Gastrocnemius medialis (tissue), 4 donors: ENCODE results near the gene PPDPF.

Experiments
- POLR2A ChIP-seq, 2 donors: fragments of 450-650 bp; IDR thresholded peaks; one replicate each; pipeline ENCODE4 v1.6.1; 2017; ENCODE audit warnings: antibody characterized with exemption in 2 of 2, mild to moderate bottlenecking in 2 of 2, moderate library complexity in 2 of 2
- TF ChIP-seq, protein P1 (sequence below), 5 experiments: fragments of 450-650 bp in 3 of 5; fragments of 200-600 bp in 2 of 5; sonication (generic) in 2 of 5; IDR thresholded peaks in 4 of 5; conservative IDR thresholded peaks in 1 of 5; 1 replicate in 4 of 5; 2 replicates in 1 of 5; pipeline ENCODE4 v1.5.1; 2016 to 2019; ENCODE audit warnings: antibody characterized with exemption in 5 of 5, mild to moderate bottlenecking in 3 of 5, moderate library complexity in 3 of 5

DNA sequence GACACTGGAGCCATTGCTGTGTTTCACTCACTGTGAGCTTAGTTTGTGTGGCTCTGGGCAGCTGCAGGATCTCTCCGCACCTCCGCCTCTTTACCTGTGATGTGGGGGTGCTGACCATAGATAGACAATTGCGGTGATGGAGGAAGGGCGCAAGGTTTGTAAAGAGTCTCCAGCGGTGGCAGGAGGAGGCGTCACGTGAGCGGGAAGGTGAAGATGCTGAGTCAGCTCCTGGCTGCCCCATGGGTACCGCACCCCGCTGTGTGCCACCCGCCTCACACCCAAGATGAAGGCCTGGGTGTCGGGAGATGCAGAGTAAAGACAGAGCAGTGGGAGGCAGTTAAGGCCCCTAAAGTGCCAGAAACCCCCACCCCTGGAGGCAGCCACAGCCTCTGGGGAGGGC lies 39.1 kb upstream of the PPDPF start:
- TF ChIP-seq, protein P1, sequence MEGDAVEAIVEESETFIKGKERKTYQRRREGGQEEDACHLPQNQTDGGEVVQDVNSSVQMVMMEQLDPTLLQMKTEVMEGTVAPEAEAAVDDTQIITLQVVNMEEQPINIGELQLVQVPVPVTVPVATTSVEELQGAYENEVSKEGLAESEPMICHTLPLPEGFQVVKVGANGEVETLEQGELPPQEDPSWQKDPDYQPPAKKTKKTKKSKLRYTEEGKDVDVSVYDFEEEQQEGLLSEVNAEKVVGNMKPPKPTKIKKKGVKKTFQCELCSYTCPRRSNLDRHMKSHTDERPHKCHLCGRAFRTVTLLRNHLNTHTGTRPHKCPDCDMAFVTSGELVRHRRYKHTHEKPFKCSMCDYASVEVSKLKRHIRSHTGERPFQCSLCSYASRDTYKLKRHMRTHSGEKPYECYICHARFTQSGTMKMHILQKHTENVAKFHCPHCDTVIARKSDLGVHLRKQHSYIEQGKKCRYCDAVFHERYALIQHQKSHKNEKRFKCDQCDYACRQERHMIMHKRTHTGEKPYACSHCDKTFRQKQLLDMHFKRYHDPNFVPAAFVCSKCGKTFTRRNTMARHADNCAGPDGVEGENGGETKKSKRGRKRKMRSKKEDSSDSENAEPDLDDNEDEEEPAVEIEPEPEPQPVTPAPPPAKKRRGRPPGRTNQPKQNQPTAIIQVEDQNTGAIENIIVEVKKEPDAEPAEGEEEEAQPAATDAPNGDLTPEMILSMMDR (IDR thresholded peaks at IDR 0.05 in 4 of 5, conservative IDR thresholded peaks at IDR 0.05 in 1 of 5): no peak
- TF ChIP-seq POLR2A (IDR thresholded peaks at IDR 0.05): peak in 1 of 2 donors; percentile 19
